Stomach (tissue), 9 donors: ENCODE results near the gene CCDC63. TPM values are rescaled to one million over a fixed set of nuclear protein-coding genes. Genes with fewer than 3 reads are reported as not detected.

ENCODE experiments used
- DNase-seq, 2 donors: peaks; one replicate each; pipeline versions ENCODE4 v3.0.0 to v3.0.0-alpha.2; 2013 to 2019
- H3K27ac ChIP-seq, 5 donors: fragments of 200-600 bp in 4 of 5; sonication (generic) in 4 of 5; one replicate each; pipeline ENCODE4 v1.5.1; 2013 to 2019; ENCODE audit warnings: mild to moderate bottlenecking in 1 of 5, moderate library complexity in 1 of 5
- H3K27me3 ChIP-seq, 3 donors: fragments of 200-600 bp; sonication (generic); one replicate each; pipeline ENCODE4 v1.5.1; 2017 to 2019; ENCODE audit warnings: mixed run types in 1 of 3
- H3K36me3 ChIP-seq, 4 donors: fragments of 200-600 bp; sonication (generic); 1 replicate in 3 of 4; 2 replicates in 1 of 4; pipeline ENCODE4 v1.5.1; 2016 to 2019
- H3K4me1 ChIP-seq, 4 donors: fragments of 200-600 bp; sonication (generic); one replicate each; pipeline ENCODE4 v1.5.1; 2016 to 2019
- H3K4me3 ChIP-seq, 4 donors: fragments of 200-600 bp; sonication (generic) in 3 of 4; one replicate each; pipeline ENCODE4 v1.5.1; 2016 to 2019; ENCODE audit warnings: mild to moderate bottlenecking in 1 of 4
- H3K9me3 ChIP-seq, 4 donors: fragments of 200-600 bp; sonication (generic); one replicate each; pipeline ENCODE4 v1.5.1; 2016 to 2019
- CTCF ChIP-seq, 7 experiments: fragments of 450-650 bp in 4 of 7; fragments of 200-600 bp in 3 of 7; sonication (generic) in 3 of 7; IDR thresholded peaks; one replicate each; pipeline ENCODE4 v1.5.1; 2016 to 2019; ENCODE audit warnings: antibody characterized with exemption in 7 of 7, control low read depth in 2 of 7, mild to moderate bottlenecking in 1 of 7
- EP300 ChIP-seq: sonication (generic); formaldehyde crosslinking; IDR thresholded peaks from one replicate; pipeline ENCODE4 v1.6.1; 2017; ENCODE audit warnings: antibody characterized with exemption
- POLR2A ChIP-seq, 4 donors: fragments of 450-650 bp; IDR thresholded peaks; one replicate each; pipeline ENCODE4 v1.6.1; 2016; ENCODE audit warnings: antibody characterized with exemption in 4 of 4, control low read depth in 2 of 4, mild to moderate bottlenecking in 1 of 4, moderate library complexity in 1 of 4
- POLR2AphosphoS5 ChIP-seq, 3 donors: sonication (generic); formaldehyde crosslinking; IDR thresholded peaks; one replicate each; pipeline ENCODE4 v1.6.1; 2016; ENCODE audit warnings: antibody characterized with exemption in 3 of 3
- WGBS, 5 donors: extraction: QIAGEN DNeasy Blood & Tissue Kit in 3 of 5; methylation state at CpG; one replicate each; pipeline versions ENCODE4 v1.1.5 to v1.1.7; 2013 to 2018; 5-methylcytosine and 5-hydroxymethylcytosine counted together
- intact Hi-C: fragments of 100-400 bp; cut with DNase I; formaldehyde crosslinking; loops from one replicate; pipeline ENCODE4 v1.15.1; 2023; ENCODE audit warnings: low total_unique reads
- polyA plus RNA-seq, 3 donors: library from polyadenylated mRNA; stranded (reverse); fragments of 200-250 nt; gene quantifications; one replicate each; pipeline ENCODE4 v1.2.3, GENCODE V29; 2013
- total RNA-seq, 5 donors: library from RNA; depleted of rRNA; stranded (reverse); fragments of >200 nt; gene quantifications; one replicate each; pipeline versions ENCODE4 v1.1.0 to v1.2.3, GENCODE V29; 2014 to 2016
- donor health status: healthy with polysubstance abuse.
- donor health status: Bipolar disorder and iron deficiency.
- donor health status: healthy.

Gene CCDC63
- total and polyA plus RNA-seq, 8 donors: not detected

- Histone ChIP-seq H3K4me3 (no peak overlapping the region), H3K27me3 (peaks cover 0 to 12% (median 0%) of the 10 kb centered on the region in 3 donors), H3K9me3 (peaks cover 0 to 4% (median 0%) of the 10 kb centered on the region in 4 donors), H3K36me3 (no peaks in the 10 kb centered on the region), H3K4me1 (peaks cover 0 to 7% (median 3%) of the 10 kb centered on the region in 4 donors), H3K27ac (no peak overlapping the region)
- WGBS, 5 donors: 84 to 88% (median 86%) methylated on average over 12 of the region's 12 CpGs
- TF ChIP-seq POLR2A (IDR thresholded peaks at IDR 0.05): no peak
- TF ChIP-seq POLR2AphosphoS5 (IDR thresholded peaks at IDR 0.05): no peak
- no peak for TF ChIP-seq CTCF (IDR thresholded peaks at IDR 0.05)
- no peak for TF ChIP-seq EP300
- intact Hi-C loops: no loop called here
- no peak for DNase-seq
These were observed 42.6 kb downstream of the CCDC63 start for GRCh38 chr12:110889361-110889760.

- Histone ChIP-seq H3K4me3 (no peak overlapping the region), H3K27ac (no peak overlapping the region), H3K4me1 (peaks cover 0 to 12% (median 6%) of the 10 kb centered on the region in 4 donors), H3K9me3 (peaks cover 0 to 4% (median 0%) of the 10 kb centered on the region in 4 donors), H3K36me3 (no peaks in the 10 kb centered on the region), H3K27me3 (peaks cover 0 to 12% (median 0%) of the 10 kb centered on the region in 3 donors)
- 84 to 90% (median 90%) methylated on average over 3 of the region's 3 CpGs for WGBS, 5 donors
- no peak for TF ChIP-seq POLR2AphosphoS5 (IDR thresholded peaks at IDR 0.05)
- no peak for TF ChIP-seq CTCF (IDR thresholded peaks at IDR 0.05)
- no peak for TF ChIP-seq EP300
- TF ChIP-seq POLR2A (IDR thresholded peaks at IDR 0.05): no peak
- DNase-seq: no peak
- intact Hi-C loops: no loop called here
These were observed 47.2 kb downstream of the CCDC63 start for GRCh38 chr12:110893956-110894355.

GRCh38 chr12:110896559-110896958 lies 49.8 kb downstream of the CCDC63 start:
- Histone ChIP-seq H3K4me1 (peaks cover 0 to 12% (median 6%) of the 10 kb centered on the region in 4 donors), H3K36me3 (no peaks in the 10 kb centered on the region), H3K9me3 (peaks cover 0 to 4% (median 0%) of the 10 kb centered on the region in 4 donors), H3K27ac (no peak overlapping the region), H3K4me3 (no peak overlapping the region), H3K27me3 (peaks cover 0 to 12% (median 0%) of the 10 kb centered on the region in 3 donors)
- DNase-seq: no peak
- intact Hi-C loops: no loop called here
- TF ChIP-seq CTCF (IDR thresholded peaks at IDR 0.05): no peak
- TF ChIP-seq EP300: no peak
- no peak for TF ChIP-seq POLR2AphosphoS5 (IDR thresholded peaks at IDR 0.05)
- 42 to 69% (median 51%) methylated on average over 3 of the region's 3 CpGs for WGBS, 5 donors

- TF ChIP-seq EP300: no peak
- TF ChIP-seq CTCF (IDR thresholded peaks at IDR 0.05): no peak
- TF ChIP-seq POLR2AphosphoS5 (IDR thresholded peaks at IDR 0.05): no peak
- TF ChIP-seq POLR2A (IDR thresholded peaks at IDR 0.05): no peak
- Histone ChIP-seq H3K9me3 (no peaks in the 10 kb centered on the region), H3K27me3 (peaks cover 0 to 9% (median 0%) of the 10 kb centered on the region in 3 donors), H3K27ac (no peak overlapping the region), H3K4me1 (no peaks in the 10 kb centered on the region), H3K4me3 (no peak overlapping the region), H3K36me3 (no peaks in the 10 kb centered on the region)
- no peak for DNase-seq
- intact Hi-C loops: no loop called here
- 72 to 78% (median 72%) methylated on average over 4 of the region's 4 CpGs for WGBS, 5 donors
These were observed 54.6 kb downstream of the CCDC63 start for GRCh38 chr12:110901401-110901800.
